Stimulated activated CD4-positive, alpha-beta T cell treated with anti-CD3 and anti-CD28 coated beads, Interleukin-15, amount 100 ng/mL, for 1 hour (primary cell): ENCODE measurements around the gene EMC8.
"Not testable (repeated sequence)": the region's sequence is repeated elsewhere in the genome, so short reads cannot be mapped to it uniquely, and the experiment has no call there.

Source experiments
- DNase-seq, 2 donors: peaks; one replicate each; pipeline ENCODE4 v3.0.0-alpha.2; 2020; ENCODE audit warnings: low read depth in 1 of 2, low spot score in 1 of 2

EMC8 gene

GRCh38 chr16:85835227-85835751 is 35.9 kb upstream of the EMC8 start:
- no peak for DNase-seq

DNA sequence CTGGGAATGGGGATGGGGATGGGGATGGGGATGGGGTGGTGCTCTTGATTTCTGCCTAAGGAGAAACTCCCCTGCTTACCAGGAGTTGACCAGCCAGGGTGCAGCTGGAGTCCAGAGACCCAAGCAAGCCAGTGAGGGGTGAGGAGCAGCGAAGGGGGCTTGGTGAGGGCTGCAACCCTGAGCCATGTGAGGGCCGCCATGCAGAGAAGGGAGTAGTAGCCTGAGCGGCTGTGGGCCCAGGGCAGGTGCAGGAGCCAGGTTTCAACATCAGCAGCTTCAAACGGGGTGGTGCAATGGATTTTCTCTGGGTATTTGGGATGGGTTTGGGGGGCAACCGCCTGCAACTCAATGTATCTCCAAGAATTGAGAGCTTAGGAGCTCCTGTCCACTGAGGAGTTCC is 35.4 kb upstream of the EMC8 start:
- no peak for DNase-seq

- DNase-seq, result no peak
These were observed 34.0 kb upstream of the EMC8 start for GRCh38 chr16:85833219-85833920.

DNA sequence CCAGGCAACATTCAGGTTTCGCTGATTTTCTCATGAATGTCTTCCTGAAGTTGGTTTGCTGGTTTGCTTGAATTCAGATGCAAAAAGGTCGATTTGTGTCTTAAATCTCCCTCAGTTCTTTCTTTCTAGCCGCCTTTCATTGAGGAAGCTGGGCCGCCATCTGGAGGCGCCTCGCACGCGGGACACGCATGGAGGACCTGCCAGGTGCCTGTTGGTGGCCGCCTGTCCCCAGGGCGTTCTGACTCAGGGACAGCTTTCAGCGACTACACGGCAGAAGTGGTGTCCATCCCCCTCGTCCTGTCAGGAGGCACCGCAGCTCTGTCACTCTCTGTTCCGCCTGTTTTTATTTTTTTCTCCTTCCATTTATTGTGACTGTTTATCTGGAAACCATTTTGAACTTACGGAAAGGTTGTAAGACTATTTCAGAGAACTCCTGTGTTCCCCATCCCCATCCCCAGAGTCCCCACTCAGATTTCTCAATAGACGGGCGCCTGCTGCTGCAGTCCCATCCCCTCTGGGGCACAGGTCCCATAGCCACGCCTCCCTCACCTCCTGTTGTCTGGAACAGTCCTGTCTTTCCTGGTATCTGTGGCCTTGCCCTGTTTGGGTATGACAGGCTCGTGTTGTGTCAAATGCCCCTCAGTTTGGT is 33.4 kb upstream of the EMC8 start:
- DNase-seq, result no peak

DNA sequence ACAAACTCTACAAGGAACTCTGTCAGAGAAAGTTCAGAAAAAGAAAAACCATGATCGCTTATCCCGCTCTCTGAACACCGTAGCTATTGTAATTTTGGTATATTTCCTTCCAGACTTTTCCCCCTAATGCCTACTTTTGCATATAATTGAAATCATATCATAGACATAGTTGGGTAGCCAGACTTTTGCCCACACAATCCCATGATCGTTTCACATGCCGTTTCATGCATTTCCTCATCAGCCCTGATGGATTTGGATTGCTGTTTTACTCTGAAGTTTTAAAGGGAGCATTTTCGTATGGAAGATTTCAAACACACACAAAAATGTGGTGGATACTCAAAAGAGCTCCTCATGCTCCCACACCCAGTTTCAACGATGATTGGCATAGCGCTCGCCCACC is 31.5 kb upstream of the EMC8 start:
- DNase-seq, result no peak

- DNase-seq, result no peak
These were observed 30.6 kb upstream of the EMC8 start for GRCh38 chr16:85829751-85830445.

GRCh38 chr16:85829171-85829719 is 29.9 kb upstream of the EMC8 start:
- DNase-seq, result no peak

DNA sequence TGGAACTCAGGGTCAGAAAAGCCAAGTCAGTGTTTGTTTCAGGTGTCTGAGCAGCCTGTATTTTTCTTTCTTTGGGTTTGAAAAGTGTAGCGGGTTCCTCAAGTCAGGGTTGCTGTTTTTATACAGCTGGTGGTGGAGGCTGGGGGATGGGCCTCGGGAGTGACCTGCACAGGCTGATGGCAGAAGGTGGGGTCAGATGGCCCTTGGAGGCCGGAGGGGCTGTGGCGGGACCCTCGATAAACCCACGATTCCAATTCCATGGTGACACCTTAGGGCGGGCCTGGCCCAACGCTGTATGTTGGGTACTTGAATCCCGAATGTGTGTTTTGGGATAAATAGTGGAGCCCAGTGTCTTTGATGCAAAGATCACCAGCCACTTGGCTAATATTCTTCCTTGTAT is 28.8 kb upstream of the EMC8 start:
- DNase-seq, result no peak

DNA sequence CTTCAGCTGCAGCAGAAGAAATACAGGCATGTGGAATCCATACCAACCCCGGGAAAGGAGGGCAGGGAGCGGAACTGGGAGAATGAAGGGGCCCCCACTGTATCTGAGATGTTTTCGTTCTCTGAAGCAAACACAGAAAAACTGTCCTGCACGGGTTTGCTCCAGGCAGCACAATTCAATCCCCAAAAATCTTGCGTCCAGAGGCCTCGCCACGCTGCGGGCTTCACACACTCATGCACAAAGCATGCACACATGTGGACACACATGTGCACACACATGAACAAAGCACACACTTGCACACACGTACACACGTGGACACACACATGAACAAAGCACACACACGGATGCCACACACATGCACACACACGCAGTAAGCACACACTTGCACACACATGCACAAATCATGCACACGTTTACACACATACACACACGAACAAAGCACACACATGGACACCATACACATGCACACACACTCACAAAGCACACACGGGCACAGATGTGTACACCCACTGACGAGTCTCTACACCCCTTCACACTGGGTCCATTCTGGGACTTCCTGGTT is 27.4 kb upstream of the EMC8 start:
- DNase-seq, result no peak

DNA sequence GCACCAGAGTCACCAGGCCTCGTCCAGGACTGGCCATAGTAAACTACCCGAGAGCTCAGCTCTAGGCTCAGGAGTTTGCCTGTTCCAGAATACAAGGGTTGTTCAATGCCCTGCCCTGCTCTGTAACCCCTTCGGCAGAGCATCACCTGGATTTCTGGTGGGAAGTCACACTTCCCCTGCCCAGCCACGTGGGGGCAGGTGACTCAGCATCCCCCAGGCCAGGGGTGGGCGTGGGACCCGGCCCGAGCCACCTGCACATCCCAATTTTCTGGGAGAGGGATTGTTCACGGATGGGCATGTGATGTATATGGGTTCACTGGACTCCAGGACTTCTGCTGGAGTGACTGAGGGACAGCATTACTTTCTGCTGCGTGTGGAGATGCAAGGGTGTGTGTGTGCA is 26.0 kb upstream of the EMC8 start:
- DNase-seq, result no peak

GRCh38 chr16:85824161-85825135 is 25.1 kb upstream of the EMC8 start:
- DNase-seq, result no peak

DNA sequence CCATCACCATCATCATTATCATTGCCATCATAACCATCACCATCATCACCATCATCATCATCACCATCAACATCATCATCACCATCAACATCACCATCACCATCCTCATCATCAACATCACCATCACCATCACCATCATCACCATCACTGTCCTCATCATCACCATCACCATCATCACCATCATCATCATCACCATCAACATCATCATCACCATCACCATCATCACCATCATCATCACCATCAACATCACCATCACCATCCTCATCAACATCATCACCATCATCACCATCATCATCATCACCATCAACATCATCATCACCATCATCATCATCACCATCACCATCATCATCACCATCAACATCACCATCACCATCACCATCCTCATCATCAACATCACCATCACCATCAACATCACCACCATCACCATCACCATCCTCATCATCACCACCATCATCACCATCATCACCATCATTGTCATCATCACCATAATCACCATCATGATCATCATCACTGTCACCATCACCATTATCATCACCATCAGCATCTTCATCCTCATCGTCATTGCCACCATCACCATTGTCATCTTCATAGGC is 24.1 kb upstream of the EMC8 start:
- DNase-seq, result no peak

DNA sequence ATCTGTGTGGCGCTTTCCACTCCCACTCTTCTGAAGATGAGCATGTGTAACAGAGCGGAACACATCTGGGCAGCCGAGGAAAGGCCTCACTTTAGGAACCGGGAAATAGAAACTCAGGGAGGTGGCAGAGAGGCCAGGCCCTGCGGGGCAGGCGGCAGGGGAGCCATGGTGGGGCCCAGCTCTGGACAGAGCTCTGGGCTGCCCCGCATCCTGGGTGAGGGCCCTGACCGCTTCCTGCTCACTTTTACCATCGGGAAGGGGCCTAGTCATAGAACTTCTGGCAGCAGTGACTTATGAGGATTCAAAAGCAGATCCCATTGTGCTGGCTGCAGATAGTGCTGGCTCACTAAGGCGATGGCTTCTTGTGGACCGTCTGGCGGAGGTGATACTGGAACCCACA is 22.8 kb upstream of the EMC8 start:
- no peak for DNase-seq

GRCh38 chr16:85821390-85822135 is 22.2 kb upstream of the EMC8 start:
- DNase-seq, result peak; percentile 60 to 82

DNA sequence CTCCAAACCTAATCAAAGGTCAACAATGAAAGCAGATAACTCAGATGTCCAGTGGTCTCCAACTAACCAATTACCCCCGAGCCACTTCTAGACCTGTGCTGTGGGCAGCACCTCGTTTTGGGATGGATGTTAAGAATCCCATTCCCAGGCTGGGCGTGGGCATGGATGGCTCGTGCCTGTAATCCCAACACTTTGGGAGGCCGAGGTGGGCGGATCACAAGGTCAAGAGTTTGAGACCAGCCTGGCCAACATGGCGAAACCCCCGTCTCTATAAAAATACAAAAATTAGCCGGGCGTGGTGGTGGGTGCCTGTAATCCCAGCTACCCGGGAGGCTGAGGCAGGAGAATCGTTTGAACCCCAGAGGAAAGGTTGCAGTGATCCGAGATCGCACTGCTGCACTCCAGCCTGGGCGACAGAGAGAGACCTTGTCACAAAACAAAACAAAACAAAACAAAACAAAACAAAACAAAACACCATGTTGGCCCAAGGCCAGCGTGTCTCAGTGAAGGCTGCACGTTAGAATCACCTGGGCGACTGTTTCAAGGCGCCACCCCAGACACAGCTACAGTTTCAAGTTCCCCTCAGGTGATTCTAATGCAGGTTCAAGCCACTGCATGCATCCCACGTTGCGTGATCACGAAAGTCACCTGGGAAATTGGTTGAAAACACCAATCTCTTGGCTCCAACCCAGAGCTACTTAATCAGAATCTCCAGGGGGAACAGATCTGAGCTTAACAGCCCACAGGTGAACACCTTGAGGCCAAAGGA is 21.4 kb upstream of the EMC8 start:
- no peak for DNase-seq

- DNase-seq, result no peak
These were observed 20.4 kb upstream of the EMC8 start for GRCh38 chr16:85819771-85820170.

DNA sequence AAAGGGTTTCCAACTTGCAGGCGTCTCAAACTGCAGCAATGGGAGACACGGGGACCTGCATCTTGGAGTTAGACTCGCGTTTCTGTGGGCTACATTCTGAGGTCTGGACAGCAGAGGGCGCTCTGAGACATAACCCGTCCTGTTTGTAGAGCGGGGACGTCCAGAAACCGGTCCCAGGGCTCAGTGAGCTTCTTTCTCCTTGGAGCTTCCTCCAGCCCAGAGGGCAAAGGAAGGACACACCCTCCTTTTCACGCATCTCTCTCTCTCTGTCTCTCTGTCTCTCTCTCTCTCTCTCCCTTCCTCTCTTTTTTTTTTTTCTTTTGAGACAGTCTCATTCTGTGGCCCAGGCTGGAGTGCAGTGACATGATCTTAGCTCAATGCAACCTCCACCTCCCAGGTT is 19.9 kb upstream of the EMC8 start:
- DNase-seq, result peak; percentile 60 to 79

- DNase-seq, result not testable (repeated sequence)
These were observed 17.9 kb upstream of the EMC8 start for GRCh38 chr16:85817195-85817594.

- DNase-seq, result no peak
These were observed 16.8 kb upstream of the EMC8 start for GRCh38 chr16:85816159-85816558.
